ENCODE measurements around the gene AKAP1. TPM values are rescaled to one million over a fixed set of nuclear protein-coding genes. Genes with fewer than 3 reads are reported as not detected.

AKAP1 gene
- total RNA-seq, 1 experiment from 2014 or later, result 13.6 TPM

DNA sequence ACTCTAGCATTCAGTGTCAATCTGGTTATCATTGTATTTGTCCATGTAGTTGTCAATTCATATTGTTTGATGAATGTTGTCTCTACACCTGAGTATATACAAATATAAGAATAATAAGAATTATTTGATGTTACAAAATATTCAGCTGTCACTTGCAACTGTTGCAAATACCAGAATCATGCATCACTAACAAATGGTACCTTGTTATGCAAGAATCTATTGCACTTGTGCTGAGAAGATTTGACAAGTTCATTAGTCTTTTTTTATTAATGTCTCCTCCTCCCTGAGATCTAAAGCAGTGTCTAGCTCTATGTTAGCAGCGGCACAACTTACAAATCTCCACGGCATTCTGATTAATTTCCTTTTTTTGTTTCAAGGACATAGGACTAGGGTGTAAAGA is 22.2 kb upstream of the AKAP1 start:
- H3K36me3 ChIP-seq, result no peaks in the 10 kb centered on the region
- H3K27ac ChIP-seq, result no peak overlapping the region
- H3K4me3 ChIP-seq, result no peak overlapping the region
- H3K9me3 ChIP-seq (replicated peaks), result no peaks in the 10 kb centered on the region
- no peaks in the 10 kb centered on the region for H3K4me1 ChIP-seq (replicated peaks)
- no peak for DNase-seq (ENCODE audit: low read depth in 1 of 2, low spot score in 2 of 2)
- H3K27me3 ChIP-seq (replicated peaks), result peaks cover 3% of the 10 kb centered on the region; the same call in 1 of the 2 replicates

DNA sequence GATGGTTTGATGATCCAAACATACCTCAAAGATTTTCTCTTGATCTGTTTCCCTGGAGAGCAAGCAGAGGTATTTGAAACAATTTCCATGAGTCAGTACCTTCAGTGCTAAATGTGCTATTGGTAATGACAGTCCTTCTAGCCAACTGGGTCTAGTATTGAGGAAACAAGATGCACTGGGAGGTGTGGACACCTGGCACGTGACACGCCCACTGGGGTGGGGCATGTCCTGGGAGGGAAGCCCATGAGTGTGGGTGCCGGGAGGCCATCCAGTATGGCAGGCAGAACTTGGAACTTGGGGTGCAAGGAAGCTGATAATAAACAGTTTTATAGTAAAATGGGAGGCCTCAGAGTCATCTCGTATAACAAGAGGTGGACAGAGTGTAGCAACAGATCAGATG is 17.9 kb upstream of the AKAP1 start:
- H3K27ac ChIP-seq, result no peak overlapping the region
- no peak for DNase-seq (ENCODE audit: low read depth in 1 of 2, low spot score in 2 of 2)
- H3K27me3 ChIP-seq (replicated peaks), result no peaks in the 10 kb centered on the region; the same call in 1 of the 2 replicates
- H3K4me1 ChIP-seq (replicated peaks), result peaks cover 8% of the 10 kb centered on the region
- no peaks in the 10 kb centered on the region for H3K9me3 ChIP-seq (replicated peaks)
- H3K4me3 ChIP-seq, result no peak overlapping the region
- H3K36me3 ChIP-seq, result no peaks in the 10 kb centered on the region

DNA sequence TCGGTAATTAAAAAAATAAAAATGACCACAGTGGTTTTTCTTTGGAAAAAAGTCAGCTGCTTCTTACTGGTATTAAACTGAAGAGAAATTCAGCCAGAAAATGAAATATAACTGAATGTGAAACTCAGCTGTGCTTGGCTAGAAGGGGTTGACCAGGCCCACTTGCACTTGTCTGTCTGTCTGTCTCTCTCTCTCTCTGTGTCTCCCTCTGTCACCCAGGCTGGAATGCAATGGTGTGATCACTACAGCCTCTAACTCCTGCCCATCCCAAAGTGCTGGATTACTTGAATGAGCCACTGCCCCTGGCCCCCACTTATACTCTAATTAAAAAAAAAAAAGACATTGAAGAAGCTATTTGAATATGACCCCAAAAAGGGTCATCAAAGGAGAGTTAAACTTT is 17.3 kb upstream of the AKAP1 start:
- Histone ChIP-seq H3K9me3 (replicated peaks) (no peaks in the 10 kb centered on the region), H3K36me3 (no peaks in the 10 kb centered on the region), H3K27me3 (replicated peaks) (no peaks in the 10 kb centered on the region; the same call in 1 of the 2 replicates), H3K4me3 (no peak overlapping the region), H3K27ac (no peak overlapping the region), H3K4me1 (replicated peaks) (peaks cover 14% of the 10 kb centered on the region)
- no peak for DNase-seq (ENCODE audit: low read depth in 1 of 2, low spot score in 2 of 2)

DNA sequence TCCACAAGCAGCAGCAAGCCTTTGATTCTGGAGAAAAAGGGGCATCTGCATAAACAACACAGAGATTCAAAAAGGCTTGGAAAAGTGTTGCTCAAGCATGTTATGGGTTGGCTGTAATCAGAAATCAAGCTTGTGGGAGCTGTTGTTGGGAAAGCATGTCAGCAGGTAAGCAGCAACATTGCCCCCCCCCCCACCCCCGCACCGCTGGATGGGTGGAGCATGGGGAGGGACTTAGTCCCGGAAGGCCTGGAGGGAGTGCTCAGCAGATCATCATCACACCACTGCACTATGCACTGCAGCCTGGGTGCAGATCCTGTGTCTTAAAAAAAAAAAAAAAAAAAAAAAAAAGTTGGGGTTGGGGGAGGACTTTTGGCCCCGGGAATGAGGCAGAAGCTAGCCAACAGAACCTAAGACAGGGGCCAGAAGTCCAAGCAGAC is 16.8 kb upstream of the AKAP1 start:
- no peak overlapping the region for H3K27ac ChIP-seq
- peaks cover 15% of the 10 kb centered on the region for H3K4me1 ChIP-seq (replicated peaks)
- H3K36me3 ChIP-seq, result no peaks in the 10 kb centered on the region
- H3K9me3 ChIP-seq (replicated peaks), result no peaks in the 10 kb centered on the region
- H3K27me3 ChIP-seq (replicated peaks), result no peaks in the 10 kb centered on the region
- H3K4me3 ChIP-seq, result no peak overlapping the region
- no peak for DNase-seq (ENCODE audit: low read depth in 1 of 2, low spot score in 2 of 2)

DNA sequence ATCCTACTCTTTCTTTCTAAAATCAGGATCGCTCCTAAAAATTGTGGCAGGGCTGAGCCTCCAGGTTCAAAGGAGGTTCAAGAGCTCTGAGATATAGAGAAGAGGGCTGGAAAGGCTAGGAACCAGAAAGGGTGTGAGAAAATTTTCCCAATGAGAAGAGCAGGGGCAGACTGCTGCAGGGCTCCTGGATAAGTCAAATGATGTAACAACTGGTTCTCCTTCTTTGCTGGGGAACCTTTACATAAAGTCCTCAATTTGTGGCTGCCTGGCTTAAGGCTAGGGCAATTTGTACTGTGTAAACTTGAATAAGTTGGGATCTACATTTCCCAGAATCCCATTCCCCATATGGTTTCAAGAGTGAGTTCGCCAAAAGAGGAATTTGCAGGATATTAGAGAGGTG is 16.3 kb upstream of the AKAP1 start:
- Histone ChIP-seq H3K4me1 (replicated peaks) (peaks cover 15% of the 10 kb centered on the region), H3K4me3 (no peak overlapping the region), H3K36me3 (no peaks in the 10 kb centered on the region), H3K27ac (no peak overlapping the region), H3K27me3 (replicated peaks) (no peaks in the 10 kb centered on the region), H3K9me3 (replicated peaks) (no peaks in the 10 kb centered on the region)
- no peak for DNase-seq (ENCODE audit: low read depth in 1 of 2, low spot score in 2 of 2)

DNA sequence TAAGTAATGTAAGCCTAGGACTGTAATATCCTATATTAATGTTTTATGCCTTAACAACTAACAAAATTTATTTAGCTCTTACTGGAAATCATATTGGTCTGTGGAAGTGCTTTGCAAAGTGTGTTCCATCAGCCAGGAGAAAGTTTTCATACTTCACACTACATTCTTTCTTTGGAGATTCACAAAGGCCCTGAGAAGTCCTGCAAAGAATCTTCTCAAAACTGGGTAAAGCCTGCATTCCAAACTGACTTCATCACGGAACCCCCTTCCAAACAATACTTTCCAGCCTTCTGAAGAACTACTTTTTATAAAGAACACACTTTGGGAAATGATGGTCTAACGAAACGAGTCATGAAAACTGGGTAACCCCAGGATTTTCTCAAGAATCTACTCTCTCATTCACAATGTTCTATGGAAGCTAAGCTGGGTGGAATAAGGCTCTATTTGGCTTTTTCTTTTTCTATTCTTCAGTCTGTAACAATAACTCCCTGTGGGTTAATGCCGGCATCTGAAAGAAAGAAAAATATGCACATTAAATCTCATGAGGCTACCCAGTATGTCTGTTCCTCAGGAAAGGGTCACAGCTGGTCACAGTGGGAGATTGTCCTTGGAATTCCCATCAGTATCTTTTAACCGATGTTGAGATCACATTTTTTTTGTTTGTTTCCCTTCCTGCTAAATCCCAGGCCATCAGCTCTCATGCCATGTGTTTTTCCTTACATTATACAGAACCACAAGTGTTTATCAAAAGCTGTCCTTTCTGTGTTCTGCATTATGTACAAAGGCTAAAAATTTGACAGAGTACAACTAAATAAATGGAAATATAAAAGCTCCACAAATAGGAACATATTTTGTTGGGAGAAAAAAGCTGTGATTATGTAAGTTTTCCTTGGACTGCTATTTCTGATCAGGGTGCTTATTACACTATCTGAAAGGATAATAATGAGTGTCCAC is 12.8 kb upstream of the AKAP1 start:
- peaks cover 15% of the 10 kb centered on the region for H3K4me1 ChIP-seq (replicated peaks)
- no peak overlapping the region for H3K4me3 ChIP-seq
- peak in 1 of 2 experiments; percentile 31 for DNase-seq (ENCODE audit: low read depth in 1 of 2, low spot score in 2 of 2)
- H3K27me3 ChIP-seq (replicated peaks), result peaks cover 5% of the 10 kb centered on the region; the same call in 1 of the 2 replicates
- peak overlapping the region; percentile 43 for H3K27ac ChIP-seq
- H3K36me3 ChIP-seq, result no peaks in the 10 kb centered on the region
- H3K9me3 ChIP-seq (replicated peaks), result no peaks in the 10 kb centered on the region

DNA sequence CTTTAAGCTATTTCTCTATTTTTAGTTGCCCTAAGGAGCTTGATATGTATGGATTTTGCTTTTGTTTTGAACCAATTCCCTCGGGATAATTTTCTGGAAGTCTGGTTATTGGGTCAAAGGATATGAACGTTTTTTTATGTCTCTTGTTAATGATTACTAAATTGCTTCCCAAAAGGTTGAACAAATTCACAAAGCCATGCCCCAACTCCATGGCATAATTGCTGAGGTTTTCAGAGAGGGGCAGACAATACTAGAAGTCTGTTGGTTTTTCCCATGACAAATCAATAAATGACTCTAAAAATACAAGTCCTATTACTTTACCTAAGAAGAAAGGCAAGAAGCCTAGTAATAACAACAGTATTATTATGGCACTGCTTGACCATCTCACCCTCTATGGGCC is 11.4 kb upstream of the AKAP1 start:
- DNase-seq (ENCODE audit: low read depth in 1 of 2, low spot score in 2 of 2), result no peak
- Histone ChIP-seq H3K4me1 (replicated peaks) (peaks cover 15% of the 10 kb centered on the region), H3K9me3 (replicated peaks) (no peaks in the 10 kb centered on the region), H3K27me3 (replicated peaks) (peaks cover 5% of the 10 kb centered on the region; the same call in 1 of the 2 replicates), H3K36me3 (no peaks in the 10 kb centered on the region), H3K4me3 (no peak overlapping the region), H3K27ac (no peak overlapping the region)

DNA sequence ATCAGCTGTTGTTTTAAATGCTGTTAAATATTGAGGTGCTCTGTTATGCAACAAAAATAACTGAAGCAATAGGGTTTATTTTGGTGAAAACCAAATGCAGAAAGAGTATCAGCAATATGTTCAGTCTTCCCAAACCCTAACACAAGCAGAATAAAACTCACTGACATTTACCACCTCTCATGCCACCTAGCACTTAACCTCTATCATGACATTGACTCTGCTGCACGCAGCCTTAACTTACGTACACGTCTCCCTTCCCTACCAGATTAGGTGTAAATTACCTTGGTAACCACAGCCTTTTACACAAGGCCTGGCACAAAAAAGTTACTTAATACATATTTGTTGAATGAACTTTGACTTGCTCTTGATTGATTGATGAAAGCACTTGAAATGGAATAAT is 9.9 kb upstream of the AKAP1 start:
- no peak overlapping the region for H3K4me3 ChIP-seq
- peaks cover 13% of the 10 kb centered on the region for H3K4me1 ChIP-seq (replicated peaks)
- H3K36me3 ChIP-seq, result no peaks in the 10 kb centered on the region
- H3K27me3 ChIP-seq (replicated peaks), result peaks cover 5% of the 10 kb centered on the region; the same call in 1 of the 2 replicates
- no peaks in the 10 kb centered on the region for H3K9me3 ChIP-seq (replicated peaks)
- H3K27ac ChIP-seq, result no peak overlapping the region
- DNase-seq (ENCODE audit: low read depth in 1 of 2, low spot score in 2 of 2), result no peak

DNA sequence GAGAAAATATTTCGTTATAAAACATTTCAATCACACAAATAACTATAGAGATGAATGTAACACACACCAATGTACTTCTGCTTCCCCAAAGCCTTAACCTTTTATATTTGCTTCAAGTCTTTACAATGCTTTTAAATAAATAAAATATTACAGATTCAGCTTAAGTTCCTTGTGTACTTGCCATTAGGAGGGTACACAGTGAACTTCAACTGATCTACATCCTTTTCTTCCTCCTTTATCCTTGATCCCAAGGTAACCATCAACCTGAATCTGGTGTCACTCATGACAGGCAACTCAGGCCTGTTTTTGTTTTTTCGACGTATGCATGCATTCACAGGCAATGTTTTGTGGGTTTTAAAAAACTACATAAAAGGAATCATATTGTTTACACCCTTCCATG is 9.3 kb upstream of the AKAP1 start:
- no peaks in the 10 kb centered on the region for H3K36me3 ChIP-seq
- peaks cover 5% of the 10 kb centered on the region; the same call in 1 of the 2 replicates for H3K27me3 ChIP-seq (replicated peaks)
- peaks cover 13% of the 10 kb centered on the region for H3K4me1 ChIP-seq (replicated peaks)
- no peaks in the 10 kb centered on the region for H3K9me3 ChIP-seq (replicated peaks)
- no peak overlapping the region for H3K27ac ChIP-seq
- H3K4me3 ChIP-seq, result no peak overlapping the region
- DNase-seq (ENCODE audit: low read depth in 1 of 2, low spot score in 2 of 2), result no peak

DNA sequence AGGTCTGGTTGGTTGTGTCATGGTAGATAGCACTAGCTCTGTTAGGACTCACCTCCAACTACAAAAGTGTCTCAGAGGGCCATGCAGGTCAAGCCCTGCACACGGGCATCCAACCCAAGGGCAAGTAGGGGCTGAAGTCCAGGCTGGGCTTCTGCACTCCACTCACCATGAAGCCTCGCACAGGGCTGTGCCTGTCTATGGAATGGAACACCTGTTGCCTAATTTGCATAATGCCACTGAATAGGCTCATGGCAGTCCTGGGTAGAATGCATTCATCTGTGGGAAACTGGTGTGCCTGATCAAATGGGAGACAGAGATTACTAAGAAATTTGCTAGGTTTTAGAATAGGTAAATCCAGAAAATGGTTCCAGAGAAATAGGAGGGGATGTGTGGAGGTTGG is 8.0 kb upstream of the AKAP1 start:
- DNase-seq (ENCODE audit: low read depth in 1 of 2, low spot score in 2 of 2), result no peak
- no peak overlapping the region for H3K4me3 ChIP-seq
- no peaks in the 10 kb centered on the region for H3K36me3 ChIP-seq
- no peak overlapping the region for H3K27ac ChIP-seq
- peaks cover 8% of the 10 kb centered on the region; the same call in 1 of the 2 replicates for H3K27me3 ChIP-seq (replicated peaks)
- peaks cover 9% of the 10 kb centered on the region for H3K4me1 ChIP-seq (replicated peaks)
- H3K9me3 ChIP-seq (replicated peaks), result no peaks in the 10 kb centered on the region

DNA sequence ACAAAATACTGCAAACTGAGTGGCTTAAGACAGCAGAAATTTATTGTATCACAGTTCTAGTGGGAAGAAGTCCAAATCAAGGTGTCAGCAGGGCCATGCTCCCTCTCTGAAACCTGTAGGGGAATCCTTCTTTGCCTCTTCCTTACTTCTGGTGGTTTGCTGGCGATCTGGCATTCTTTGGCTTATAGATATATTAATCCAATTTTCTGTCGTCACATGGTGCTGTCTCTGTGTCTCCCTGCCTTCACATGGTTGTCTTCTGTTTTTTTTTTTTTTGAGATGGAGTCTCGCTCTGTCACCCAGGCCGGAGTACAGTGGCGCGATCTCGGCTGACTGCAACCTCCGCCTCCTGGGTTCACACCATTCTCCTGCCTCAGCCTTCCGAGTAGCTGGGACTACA is 6.8 kb upstream of the AKAP1 start:
- no peak overlapping the region for H3K27ac ChIP-seq
- H3K4me1 ChIP-seq (replicated peaks), result no peaks in the 10 kb centered on the region
- H3K27me3 ChIP-seq (replicated peaks), result peaks cover 8% of the 10 kb centered on the region; the same call in 1 of the 2 replicates
- H3K9me3 ChIP-seq (replicated peaks), result no peaks in the 10 kb centered on the region
- no peaks in the 10 kb centered on the region for H3K36me3 ChIP-seq
- DNase-seq (ENCODE audit: low read depth in 1 of 2, low spot score in 2 of 2), result no peak
- no peak overlapping the region for H3K4me3 ChIP-seq

DNA sequence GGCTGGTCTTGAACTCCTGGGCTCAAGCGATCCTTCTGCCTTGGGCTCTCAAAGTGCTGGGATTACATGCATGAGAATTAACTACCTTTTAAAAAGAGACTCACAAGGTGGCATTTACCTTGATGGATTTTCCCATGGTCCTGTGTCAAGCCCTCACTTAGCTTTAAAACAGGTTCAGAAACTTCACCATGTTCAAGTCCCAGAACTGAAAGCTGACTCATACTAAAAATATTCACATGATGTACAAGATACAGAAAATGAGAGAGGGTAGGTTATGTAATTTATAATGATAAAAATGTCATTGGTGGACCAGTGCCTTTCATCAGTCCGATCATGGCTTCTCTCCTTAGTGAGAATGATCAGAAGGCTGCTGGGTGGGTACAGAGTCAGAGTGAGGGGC is 4.3 kb upstream of the AKAP1 start:
- 0 out of 2 replicates have a peak, but pooled peaks cover 8% of the 10 kb centered on the region for H3K27me3 ChIP-seq (replicated peaks)
- peaks cover 11% of the 10 kb centered on the region for H3K4me1 ChIP-seq (replicated peaks)
- no peak overlapping the region for H3K27ac ChIP-seq
- H3K4me3 ChIP-seq, result no peak overlapping the region
- no peaks in the 10 kb centered on the region for H3K9me3 ChIP-seq (replicated peaks)
- DNase-seq (ENCODE audit: low read depth in 1 of 2, low spot score in 2 of 2), result no peak
- H3K36me3 ChIP-seq, result peaks cover 6% of the 10 kb centered on the region

DNA sequence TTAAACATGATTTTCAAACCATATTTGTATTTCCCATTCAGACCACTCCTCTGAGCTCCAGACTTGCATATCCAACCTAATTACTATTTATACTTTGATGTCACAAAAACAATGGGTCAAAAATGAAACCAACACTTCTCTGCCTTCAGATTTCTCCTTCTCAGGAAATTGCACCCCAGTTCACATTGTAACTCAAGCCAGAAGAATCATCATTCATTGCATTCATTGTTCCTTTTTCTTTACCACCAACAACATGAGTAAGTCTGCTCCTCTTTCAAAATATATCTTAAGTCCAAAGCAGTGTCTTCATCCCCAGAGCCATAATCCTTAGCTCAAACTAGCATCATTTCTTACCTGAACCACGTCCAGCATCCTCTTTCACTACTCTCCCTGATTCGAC is 2.6 kb upstream of the AKAP1 start:
- peaks cover 18% of the 10 kb centered on the region for H3K4me1 ChIP-seq (replicated peaks)
- DNase-seq (ENCODE audit: low read depth in 1 of 2, low spot score in 2 of 2), result no peak
- H3K9me3 ChIP-seq (replicated peaks), result no peaks in the 10 kb centered on the region
- H3K4me3 ChIP-seq, result no peak overlapping the region
- 0 out of 2 replicates have a peak, but pooled peaks cover 4% of the 10 kb centered on the region for H3K27me3 ChIP-seq (replicated peaks)
- H3K36me3 ChIP-seq, result peaks cover 6% of the 10 kb centered on the region
- H3K27ac ChIP-seq, result no peak overlapping the region

DNA sequence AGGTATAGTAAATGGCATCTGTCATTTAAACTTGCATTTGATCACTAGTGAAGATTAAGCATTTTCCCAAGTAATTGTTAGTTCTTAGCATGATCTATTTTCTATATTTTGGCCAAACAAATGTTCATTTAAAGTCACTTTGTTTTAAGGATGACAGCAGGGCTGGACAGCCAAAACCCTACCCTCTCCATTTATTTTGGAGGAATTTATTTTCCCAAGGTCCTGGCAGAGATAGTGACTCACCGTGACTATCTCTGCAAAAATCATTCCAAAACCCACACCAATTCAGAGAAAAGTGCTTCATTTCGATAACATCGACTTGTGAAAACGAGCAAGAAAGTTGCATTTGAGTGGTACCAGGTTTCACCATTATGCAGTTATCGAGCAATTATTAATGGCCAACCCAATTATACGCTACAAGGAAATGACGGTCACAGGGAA is 665 bp upstream of the AKAP1 start:
- peaks cover 18% of the 10 kb centered on the region for H3K4me1 ChIP-seq (replicated peaks)
- H3K9me3 ChIP-seq (replicated peaks), result no peaks in the 10 kb centered on the region
- no peak for DNase-seq (ENCODE audit: low read depth in 1 of 2, low spot score in 2 of 2)
- peaks cover 6% of the 10 kb centered on the region for H3K36me3 ChIP-seq
- H3K27ac ChIP-seq, result peak overlapping the region; percentile 75
- peak overlapping the region; percentile 68 for H3K4me3 ChIP-seq
- H3K27me3 ChIP-seq (replicated peaks), result 0 out of 2 replicates have a peak, but pooled peaks cover 4% of the 10 kb centered on the region

Data from SJSA1 (cell line).